T-helper 2 cell (primary cell): ENCODE data around the gene HTT.

Experiments
- DNase-seq, 5 experiments: peaks; one replicate each; pipeline versions ENCODE4 v3.0.0 to v3.0.0-alpha.2; 2012 to 2022

Gene HTT

DNA sequence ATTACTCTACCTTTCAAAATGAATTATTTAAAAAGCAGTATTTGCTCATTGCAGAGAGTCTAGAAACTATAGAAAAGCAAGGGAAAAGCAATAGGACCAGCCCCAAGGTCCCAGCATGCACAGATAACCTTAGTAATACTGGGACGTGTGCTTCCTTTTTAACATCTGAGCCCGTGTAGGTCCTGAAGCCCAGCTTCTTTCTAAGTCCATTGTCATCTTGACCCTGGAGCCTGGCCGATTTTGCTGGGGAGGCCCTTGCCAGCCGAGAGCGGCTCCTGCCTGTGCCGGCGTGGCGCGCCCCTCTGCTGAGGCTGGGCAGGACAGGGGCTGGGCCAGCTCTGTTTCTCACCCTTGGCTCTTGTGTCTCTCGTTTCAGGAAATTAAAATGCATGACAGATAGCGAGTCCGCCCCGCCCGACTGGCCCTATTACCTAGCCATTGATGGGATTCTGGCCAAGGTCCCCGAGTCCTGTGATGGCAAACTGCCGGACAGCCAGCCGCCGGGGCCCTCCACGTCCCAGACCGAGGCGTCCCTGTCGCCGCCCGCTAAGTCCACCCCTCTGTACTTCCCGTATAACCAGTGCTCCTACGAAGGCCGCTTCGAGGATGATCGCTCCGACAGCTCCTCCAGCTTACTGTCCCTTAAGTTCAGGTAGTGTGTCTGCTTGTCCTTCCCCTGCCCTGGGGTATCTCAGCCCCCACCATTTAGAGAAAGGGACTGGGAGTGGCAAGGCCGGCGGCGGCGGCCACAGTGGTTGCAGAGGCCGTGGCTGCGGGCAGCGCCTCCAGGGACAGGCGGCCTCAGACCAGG is 178.6 kb downstream of the HTT start:
- no peak for DNase-seq

DNA sequence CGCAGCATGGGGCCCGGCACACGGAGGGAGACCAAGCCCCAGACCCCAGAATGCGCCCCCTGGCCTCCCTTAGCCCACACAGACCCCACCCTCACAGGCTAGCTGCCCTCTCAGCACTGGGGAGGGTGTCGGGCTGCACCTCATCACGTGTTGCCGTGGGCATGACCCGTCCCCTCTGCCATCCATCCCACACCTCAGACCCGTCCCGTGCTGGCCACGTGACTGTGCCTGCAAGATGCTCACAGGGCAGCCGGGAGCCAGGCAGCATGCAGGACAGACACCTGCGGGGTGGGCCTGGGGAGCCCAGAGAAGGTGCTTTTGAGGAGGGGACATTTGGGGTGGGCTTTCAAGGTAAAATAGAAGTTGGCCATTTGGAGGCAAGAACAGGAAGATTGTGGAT is 179.3 kb downstream of the HTT start:
- DNase-seq: no peak

DNA sequence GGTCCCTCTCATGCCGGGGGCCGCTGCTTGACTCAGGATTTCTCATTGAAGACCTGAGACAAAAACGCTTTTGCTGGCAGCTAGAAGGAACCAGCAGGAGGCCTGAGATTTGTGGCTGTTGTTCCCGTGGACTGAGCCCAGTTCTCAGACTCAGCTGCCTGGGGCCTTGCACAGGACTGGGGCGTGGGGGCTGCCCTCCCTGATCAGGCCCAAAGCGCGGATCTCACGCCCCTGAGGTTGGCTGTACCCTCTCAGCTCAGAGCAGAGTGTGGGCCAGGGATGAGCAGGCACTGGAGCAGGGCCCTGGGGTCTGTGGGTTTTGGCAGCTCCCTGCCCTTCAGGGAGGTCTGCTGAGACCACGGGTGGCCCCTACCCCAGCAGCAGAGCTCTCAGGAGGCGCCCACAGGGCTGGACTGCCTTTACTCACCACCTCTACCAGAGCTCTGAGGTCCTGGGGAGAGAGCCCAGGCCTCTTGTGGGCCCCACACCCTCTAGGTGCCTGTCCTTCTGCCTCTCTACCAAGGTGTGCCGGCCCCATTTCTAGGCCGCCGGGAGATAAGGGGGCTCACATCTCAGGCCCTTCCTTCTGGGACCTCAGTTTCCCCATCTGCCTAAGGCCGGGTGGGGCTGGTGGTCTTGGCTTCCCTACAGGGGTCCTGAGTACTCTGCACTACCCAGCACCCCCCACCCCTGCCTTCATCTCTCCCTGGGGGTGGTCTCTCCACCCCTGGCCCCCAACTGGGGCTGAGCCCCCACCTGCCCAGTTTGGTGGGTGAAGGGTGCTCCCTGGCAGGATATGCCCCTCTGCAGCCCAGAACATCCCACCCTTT is 180.0 kb downstream of the HTT start:
- no peak for DNase-seq

DNA sequence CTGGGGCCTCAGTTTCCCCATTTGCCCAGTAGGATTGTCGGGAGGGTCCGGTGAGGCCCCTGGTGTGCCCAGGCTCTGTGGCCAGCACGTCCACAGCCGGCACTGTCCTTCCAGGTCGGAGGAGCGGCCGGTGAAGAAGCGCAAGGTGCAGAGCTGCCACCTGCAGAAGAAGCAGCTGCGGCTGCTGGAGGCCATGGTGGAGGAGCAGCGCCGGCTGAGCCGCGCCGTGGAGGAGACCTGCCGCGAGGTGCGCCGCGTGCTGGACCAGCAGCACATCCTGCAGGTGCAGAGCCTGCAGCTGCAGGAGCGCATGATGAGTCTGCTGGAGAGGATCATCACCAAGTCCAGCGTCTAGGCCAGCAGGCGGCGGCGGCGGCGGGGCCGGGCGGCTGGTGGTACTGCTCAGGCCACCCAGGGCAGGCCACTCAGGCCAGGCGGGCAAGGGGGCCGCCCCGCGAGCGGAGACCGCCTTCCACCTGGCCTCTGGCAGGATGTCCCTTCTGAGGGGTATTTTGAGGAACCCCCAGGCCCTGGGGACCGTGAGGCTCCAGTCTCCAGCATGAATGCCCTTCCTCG is 181.2 kb downstream of the HTT start:
- DNase-seq: no peak

- DNase-seq: no peak
Measured at GRCh38 chr4:3256230-3257102, 182.0 kb downstream of the HTT start.

GRCh38 chr4:3257103-3257555 is 182.6 kb downstream of the HTT start:
- DNase-seq: no peak

DNA sequence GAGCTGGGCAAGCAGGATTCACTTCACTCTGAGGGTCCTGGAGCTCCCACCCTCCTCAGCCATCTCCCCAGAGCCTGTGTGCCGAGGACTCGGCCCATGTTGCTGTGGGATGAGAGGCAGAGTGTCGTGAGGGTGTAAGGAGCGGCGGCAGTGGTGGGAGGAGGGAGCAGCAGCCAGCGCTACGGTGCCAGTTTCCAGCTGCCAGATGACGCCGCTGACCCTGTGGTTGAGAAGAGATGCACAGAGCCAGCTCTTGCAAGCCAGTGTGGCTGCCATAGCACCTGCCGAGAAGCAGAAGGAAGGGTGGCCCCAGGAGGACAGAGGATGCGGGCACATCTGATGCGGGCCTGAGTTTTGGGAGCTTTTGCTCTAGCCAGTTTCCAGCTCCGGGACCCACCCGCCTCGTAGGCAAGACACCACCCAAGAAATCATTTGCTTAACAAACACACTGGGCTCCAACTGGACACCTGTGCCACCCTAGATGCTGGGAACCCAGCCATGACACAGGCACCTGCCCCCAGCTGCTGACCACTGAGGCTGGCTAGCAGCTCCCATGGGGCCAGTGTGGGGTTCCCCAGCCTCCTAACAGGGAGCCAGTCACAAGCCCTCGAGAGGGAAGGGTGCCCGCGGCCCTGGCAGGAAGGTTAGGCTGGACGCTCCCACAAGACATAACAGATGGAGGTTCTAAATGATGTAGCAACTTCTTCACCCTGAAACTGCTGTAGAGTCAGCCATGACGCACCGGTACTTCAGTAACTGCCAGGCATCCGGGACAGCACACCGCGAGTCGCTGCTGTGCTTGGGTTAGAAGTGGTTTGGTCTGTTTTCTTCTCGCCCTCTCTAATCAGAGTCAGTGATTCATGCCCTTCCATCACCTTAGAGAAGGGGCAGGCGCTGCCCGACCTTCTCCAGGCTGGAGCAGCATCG is 183.3 kb downstream of the HTT start:
- no peak for DNase-seq

DNA sequence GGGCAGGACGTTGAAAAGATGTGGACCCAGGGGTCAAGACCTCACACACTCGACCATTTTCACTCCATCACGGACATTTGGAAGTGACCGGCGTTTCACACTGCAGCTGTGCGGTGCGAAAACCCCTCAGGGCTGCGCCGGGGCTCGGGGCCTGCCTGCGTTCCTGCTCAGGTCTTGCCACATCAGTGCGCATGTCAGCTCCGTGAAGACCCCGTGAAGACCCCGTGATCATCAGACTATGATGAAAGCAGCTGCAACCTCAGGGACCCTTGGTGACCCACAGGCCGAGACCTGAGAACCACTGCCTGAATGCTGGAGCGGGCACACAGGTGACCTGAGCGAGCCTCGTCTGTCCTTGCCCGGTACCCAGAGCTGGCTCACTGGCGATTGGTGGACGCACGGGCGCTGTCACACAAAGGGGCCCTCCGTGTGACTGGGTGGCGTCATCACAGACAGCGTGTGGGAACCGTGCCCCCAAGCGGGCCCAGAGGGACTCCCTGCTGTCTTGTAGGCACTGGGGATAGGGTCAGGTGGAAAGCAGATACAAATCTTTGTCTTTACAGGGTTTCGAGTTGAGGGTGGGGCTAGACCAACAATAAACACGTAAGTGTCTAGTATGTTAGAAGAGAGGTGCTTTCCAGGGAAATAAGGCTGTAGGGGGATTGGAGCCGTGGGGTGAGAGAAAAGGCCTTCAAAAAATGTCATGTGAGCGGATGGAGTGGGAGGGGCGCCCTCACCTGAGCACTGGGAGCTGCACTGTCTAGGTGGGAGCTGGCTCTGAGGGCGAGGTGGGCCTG is 187.1 kb downstream of the HTT start:
- DNase-seq: no peak

- no peak for DNase-seq
Measured at GRCh38 chr4:3262208-3263052, 187.9 kb downstream of the HTT start.

GRCh38 chr4:3263053-3263875 is 188.8 kb downstream of the HTT start:
- DNase-seq: no peak

DNA sequence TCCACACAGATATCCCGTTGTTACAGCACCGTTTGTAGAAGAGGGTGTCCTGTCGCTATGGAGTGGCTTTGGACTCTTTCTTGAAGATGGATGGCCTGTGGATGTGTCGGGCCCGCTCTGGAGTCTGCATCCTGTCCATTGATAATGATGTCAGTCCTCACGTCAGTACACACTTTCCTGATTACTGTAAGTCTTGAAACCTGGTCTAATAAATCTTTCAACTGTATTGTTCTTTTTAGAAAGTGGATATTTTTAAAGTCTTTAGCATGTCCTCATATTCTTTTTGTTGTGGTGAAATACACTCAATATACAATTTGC is 189.4 kb downstream of the HTT start:
- DNase-seq: no peak

DNA sequence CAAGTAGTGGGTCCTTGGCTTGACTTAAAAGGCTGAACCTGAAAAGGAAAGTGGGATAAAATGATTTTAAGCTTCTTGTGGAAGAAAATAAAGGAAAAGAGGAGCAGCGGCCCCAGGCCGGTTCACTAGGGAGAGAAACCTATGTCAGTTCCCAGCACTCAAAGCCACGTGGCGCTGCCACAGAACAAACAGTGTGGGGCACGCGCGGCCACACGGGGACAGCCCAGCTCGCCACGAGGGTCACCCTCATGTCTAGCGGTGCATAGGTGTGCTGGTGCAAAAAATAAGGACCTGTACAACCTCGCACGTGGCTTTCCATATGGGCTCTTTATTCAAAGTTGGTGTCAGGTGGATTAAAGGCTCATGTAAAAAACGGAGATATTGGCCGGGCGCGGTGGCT is 191.6 kb downstream of the HTT start:
- DNase-seq: no peak

GRCh38 chr4:3267576-3268394 is 193.3 kb downstream of the HTT start:
- no peak for DNase-seq

GRCh38 chr4:3268395-3269104 is 194.1 kb downstream of the HTT start:
- DNase-seq: no peak

- no peak for DNase-seq
Measured at GRCh38 chr4:3269105-3269927, 194.8 kb downstream of the HTT start.

DNA sequence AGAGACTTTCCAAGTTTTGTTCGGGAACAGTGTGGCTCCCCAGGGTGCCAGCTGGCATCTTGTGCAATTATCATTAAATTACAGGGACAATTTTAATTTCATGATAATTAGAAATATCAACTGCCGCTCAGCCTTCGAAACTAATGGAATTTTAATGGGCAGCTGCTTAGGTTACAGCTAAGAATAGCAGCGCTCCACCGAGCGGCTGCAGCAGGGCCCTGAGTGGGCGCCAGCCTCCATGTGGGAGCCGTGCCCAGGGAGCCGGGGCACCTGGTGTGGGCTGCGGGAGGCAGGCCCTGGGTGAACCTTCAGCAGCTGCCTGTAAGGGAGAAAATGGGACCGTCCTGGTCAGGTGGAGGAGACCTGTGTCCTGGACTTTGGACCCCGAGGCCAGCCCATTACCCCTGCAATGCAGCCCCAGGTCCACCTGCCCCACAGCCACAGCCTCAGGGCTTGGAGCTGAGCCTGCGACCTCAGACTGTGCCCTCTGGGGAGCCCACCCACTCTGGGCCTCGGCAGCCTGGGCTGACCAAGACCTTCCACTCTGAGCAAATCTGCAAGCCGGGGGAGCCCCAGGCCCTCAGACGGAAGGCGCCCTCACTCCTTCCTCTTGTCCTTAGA is 195.6 kb downstream of the HTT start:
- DNase-seq: no peak
